ENCODE data around the gene ANKRD61.

ANKRD61 gene

GRCh38 chr7:6020371-6021286 is 10.5 kb upstream of the ANKRD61 start:
- CTCF ChIA-PET, result interaction anchor here (0.6 kb wide), 1 partner anchor 583 kb away, joined by 4 read pairs; no protein-coding TSS in a partner anchor
- DNase-seq (ENCODE audit: extremely low spot score), result no peak
- POLR2A ChIA-PET, result interaction anchor here (3.1 kb wide), 1 partner anchor 12 kb away, joined by 13 read pairs; the partner anchor contains the start of genes AIMP2 and PMS2
- TF ChIP-seq SP1 (IDR thresholded peaks at IDR 0.05) (no peak), TARDBP (IDR thresholded peaks at IDR 0.05) (no peak), BHLHE40 (IDR thresholded peaks at IDR 0.05; ENCODE audit: borderline replicate concordance) (no peak), FOXA1 (IDR thresholded peaks at IDR 0.05) (no peak), ELF4 (IDR thresholded peaks at IDR 0.05) (no peak), LEF1 (IDR thresholded peaks at IDR 0.05; ENCODE audit: borderline replicate concordance) (no peak), NFRKB (IDR thresholded peaks at IDR 0.05) (no peak), ZNF384 (IDR thresholded peaks at IDR 0.05) (no peak)
- TF ChIP-seq, protein P1, sequence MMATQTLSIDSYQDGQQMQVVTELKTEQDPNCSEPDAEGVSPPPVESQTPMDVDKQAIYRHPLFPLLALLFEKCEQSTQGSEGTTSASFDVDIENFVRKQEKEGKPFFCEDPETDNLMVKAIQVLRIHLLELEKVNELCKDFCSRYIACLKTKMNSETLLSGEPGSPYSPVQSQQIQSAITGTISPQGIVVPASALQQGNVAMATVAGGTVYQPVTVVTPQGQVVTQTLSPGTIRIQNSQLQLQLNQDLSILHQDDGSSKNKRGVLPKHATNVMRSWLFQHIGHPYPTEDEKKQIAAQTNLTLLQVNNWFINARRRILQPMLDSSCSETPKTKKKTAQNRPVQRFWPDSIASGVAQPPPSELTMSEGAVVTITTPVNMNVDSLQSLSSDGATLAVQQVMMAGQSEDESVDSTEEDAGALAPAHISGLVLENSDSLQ (IDR thresholded peaks at IDR 0.05), result no peak

- DNase-seq (ENCODE audit: extremely low spot score), result no peak
- CTCF ChIA-PET, result no interaction called here
- TF ChIP-seq FOXK2 (IDR thresholded peaks at IDR 0.05) (no peak), SP1 (IDR thresholded peaks at IDR 0.05) (no peak), ZNF384 (IDR thresholded peaks at IDR 0.05) (no peak), SUZ12 (IDR thresholded peaks at IDR 0.05) (no peak), ARNT (IDR thresholded peaks at IDR 0.05) (no peak), HDGF (IDR thresholded peaks at IDR 0.05; ENCODE audit: borderline replicate concordance) (no peak), LEF1 (IDR thresholded peaks at IDR 0.05; ENCODE audit: borderline replicate concordance) (no peak), FOXM1 (IDR thresholded peaks at IDR 0.05; ENCODE audit: borderline replicate concordance) (no peak), FOXA1 (IDR thresholded peaks at IDR 0.05) (no peak), BHLHE40 (IDR thresholded peaks at IDR 0.05; ENCODE audit: borderline replicate concordance) (no peak), L3MBTL2 (conservative IDR thresholded peaks at IDR 0.05) (no peak), NFRKB (IDR thresholded peaks at IDR 0.05) (no peak), ELF4 (IDR thresholded peaks at IDR 0.05) (no peak), TARDBP (IDR thresholded peaks at IDR 0.05) (no peak), CTBP1 (IDR thresholded peaks at IDR 0.05; ENCODE audit: borderline replicate concordance) (no peak)
- TF ChIP-seq, protein P1 (IDR thresholded peaks at IDR 0.05), result no peak
- POLR2A ChIA-PET, result interaction anchor here (3.1 kb wide), 1 partner anchor 14 kb away, joined by 13 read pairs; the partner anchor contains the start of genes AIMP2 and PMS2
Observed at GRCh38 chr7:6022707-6023106, 8.5 kb upstream of the ANKRD61 start.

DNA sequence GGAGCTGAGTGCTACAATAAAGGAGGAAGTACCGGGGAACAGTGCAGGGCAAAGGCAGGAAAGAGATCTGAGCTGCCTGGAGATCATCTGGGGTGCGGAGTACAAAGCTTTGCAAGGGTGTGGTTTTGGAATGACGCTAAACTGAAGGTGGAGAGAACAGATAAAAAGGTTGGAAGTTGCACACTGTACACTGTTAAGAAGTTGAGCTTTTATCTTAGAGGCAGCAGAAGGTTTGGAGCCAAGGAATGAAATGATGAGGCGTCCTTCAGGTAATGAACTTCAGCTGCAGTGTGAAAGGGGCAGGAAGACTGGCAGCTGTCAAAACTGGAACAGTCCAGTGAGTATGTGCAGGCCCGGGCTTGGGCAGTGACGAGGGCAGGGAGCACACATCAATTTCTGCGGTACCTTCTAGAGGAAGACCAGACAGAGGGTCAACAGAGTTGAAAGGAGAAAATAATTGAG is 7.2 kb upstream of the ANKRD61 start:
- CTCF ChIA-PET, result interaction anchor here (1.0 to 1.1 kb wide), 2 partner anchors 22 to 82 kb away, joined by 3 read pairs; no protein-coding TSS in a partner anchor
- no peak for DNase-seq (ENCODE audit: extremely low spot score)
- POLR2A ChIA-PET, result interaction anchor here (1.1 to 1.2 kb wide), 2 partner anchors 8 to 63 kb away, joined by 3 to 5 read pairs; no protein-coding TSS in a partner anchor
- TF ChIP-seq NFRKB (IDR thresholded peaks at IDR 0.05) (no peak), ZNF384 (IDR thresholded peaks at IDR 0.05) (no peak), TARDBP (IDR thresholded peaks at IDR 0.05) (no peak), FOXA1 (IDR thresholded peaks at IDR 0.05) (no peak), FOXM1 (IDR thresholded peaks at IDR 0.05; ENCODE audit: borderline replicate concordance) (no peak), SP1 (IDR thresholded peaks at IDR 0.05) (no peak), BHLHE40 (IDR thresholded peaks at IDR 0.05; ENCODE audit: borderline replicate concordance) (no peak), FOXK2 (IDR thresholded peaks at IDR 0.05) (no peak)
- TF ChIP-seq, protein P1 (IDR thresholded peaks at IDR 0.05), result no peak

GRCh38 chr7:6026011-6026819 is 5.0 kb upstream of the ANKRD61 start:
- POLR2A ChIA-PET, result no interaction called here
- CTCF ChIA-PET, result no interaction called here
- no peak for TF ChIP-seq FOXA1 (IDR thresholded peaks at IDR 0.05)
- no peak for TF ChIP-seq L3MBTL2 (conservative IDR thresholded peaks at IDR 0.05)
- no peak for TF ChIP-seq HDGF (IDR thresholded peaks at IDR 0.05; ENCODE audit: borderline replicate concordance)
- TF ChIP-seq SUZ12 (IDR thresholded peaks at IDR 0.05), result no peak
- no peak for TF ChIP-seq FOXK2 (IDR thresholded peaks at IDR 0.05)
- peak; percentile 53 for DNase-seq (ENCODE audit: extremely low spot score)

GRCh38 chr7:6026820-6027311 is 4.3 kb upstream of the ANKRD61 start:
- CTCF ChIA-PET, result interaction anchor here (0.6 kb wide), 1 partner anchor 12 kb away, joined by 3 read pairs; no protein-coding TSS in a partner anchor
- TF ChIP-seq FOXA1 (IDR thresholded peaks at IDR 0.05), result no peak
- no peak for TF ChIP-seq HDGF (IDR thresholded peaks at IDR 0.05; ENCODE audit: borderline replicate concordance)
- POLR2A ChIA-PET, result no interaction called here
- DNase-seq (ENCODE audit: extremely low spot score), result no peak

All from HEK293T (cell line).